ENCODE measurements around the gene SERPINB8. TPM values are rescaled to one million over a fixed set of nuclear protein-coding genes. Genes with fewer than 3 reads are reported as not detected.

The SERPINB8 gene
- total and polyA plus RNA-seq, 9 of the 15 experiments (the other 6 are each of a cell fraction or from before 2014, with no cell fraction given), result 0.05 to 0.19 (median 0.09) TPM

- TF ChIP-seq MGA (IDR thresholded peaks at IDR 0.05) (no peak), MECOM (CRISPR knock-in tag; IDR thresholded peaks at IDR 0.05) (no peak), HIVEP1 (CRISPR knock-in tag; IDR thresholded peaks at IDR 0.05) (no peak)
These were observed 27.2 kb downstream of the SERPINB8 start (continued) for GRCh38 chr18:63997041-63997440.
